Measurements from ENCODE around the gene RPUSD1.

GRCh38 chr16:763369-764183, 24.6 kb downstream of the RPUSD1 start:
- no peak for TF ChIP-seq CTCF (IDR thresholded peaks at IDR 0.05)
- no peak for TF ChIP-seq POLR2A (IDR thresholded peaks at IDR 0.05)
- TF ChIP-seq EP300 (IDR thresholded peaks at IDR 0.05): no peak
